Gastroesophageal sphincter (tissue), 3 donors: ENCODE results near the gene EXD3.

Experiments
- CTCF ChIP-seq, 4 experiments: fragments of 200-600 bp in 2 of 4; fragments of 450-650 bp in 2 of 4; sonication (generic) in 1 of 4; IDR thresholded peaks; one replicate each; pipeline ENCODE4 v1.5.1; 2017 to 2019; ENCODE audit warnings: antibody characterized with exemption in 4 of 4, mild to moderate bottlenecking in 2 of 4, moderate library complexity in 2 of 4
- EP300 ChIP-seq: sonication (generic); formaldehyde crosslinking; IDR thresholded peaks from one replicate; pipeline ENCODE4 v1.6.1; 2017; ENCODE audit warnings: antibody characterized with exemption, mild to moderate bottlenecking
- POLR2A ChIP-seq, 2 donors: fragments of 450-650 bp; IDR thresholded peaks; one replicate each; pipeline ENCODE4 v1.6.1; 2017; ENCODE audit warnings: antibody characterized with exemption in 2 of 2, mild to moderate bottlenecking in 2 of 2, moderate library complexity in 1 of 2
- POLR2AphosphoS5 ChIP-seq: sonication (generic); formaldehyde crosslinking; IDR thresholded peaks from one replicate; pipeline ENCODE4 v1.6.1; 2017; ENCODE audit warnings: antibody characterized with exemption

GRCh38 chr9:137461316-137461662, 38.3 kb upstream of the EXD3 start:
- TF ChIP-seq POLR2A (IDR thresholded peaks at IDR 0.05) (no peak), CTCF (IDR thresholded peaks at IDR 0.05) (no peak), EP300 (no peak), POLR2AphosphoS5 (no peak)
